ENCODE measurements around the gene MLST8. TPM values are rescaled to one million over a fixed set of nuclear protein-coding genes. Genes with fewer than 3 reads are reported as not detected.
A peak's percentile ranks its signal among the peaks of the same experiment; 100 is the strongest.

Gene MLST8
- total RNA-seq, 1 donor, result 24.2 TPM

GRCh38 chr16:2234813-2235170, 29.5 kb downstream of the MLST8 start:
- TF ChIP-seq CTCF (IDR thresholded peaks at IDR 0.05; ENCODE audit: insufficient read depth, low read depth, low read length), result no peak
- H3K4me3 ChIP-seq (ENCODE audit: low read depth, low read length), result no peak overlapping the region
- no peak for DNase-seq (ENCODE audit: low read depth)

- no peak for DNase-seq (ENCODE audit: low read depth)
- TF ChIP-seq CTCF (IDR thresholded peaks at IDR 0.05; ENCODE audit: insufficient read depth, low read depth, low read length), result no peak
- H3K4me3 ChIP-seq (ENCODE audit: low read depth, low read length), result no peak overlapping the region
Measured at GRCh38 chr16:2235234-2235651, 30.0 kb downstream of the MLST8 start.

- TF ChIP-seq CTCF (IDR thresholded peaks at IDR 0.05; ENCODE audit: insufficient read depth, low read depth, low read length), result no peak
- H3K4me3 ChIP-seq (ENCODE audit: low read depth, low read length), result no peak overlapping the region
- no peak for DNase-seq (ENCODE audit: low read depth)
Measured at GRCh38 chr16:2235695-2236336, 30.6 kb downstream of the MLST8 start.

DNA sequence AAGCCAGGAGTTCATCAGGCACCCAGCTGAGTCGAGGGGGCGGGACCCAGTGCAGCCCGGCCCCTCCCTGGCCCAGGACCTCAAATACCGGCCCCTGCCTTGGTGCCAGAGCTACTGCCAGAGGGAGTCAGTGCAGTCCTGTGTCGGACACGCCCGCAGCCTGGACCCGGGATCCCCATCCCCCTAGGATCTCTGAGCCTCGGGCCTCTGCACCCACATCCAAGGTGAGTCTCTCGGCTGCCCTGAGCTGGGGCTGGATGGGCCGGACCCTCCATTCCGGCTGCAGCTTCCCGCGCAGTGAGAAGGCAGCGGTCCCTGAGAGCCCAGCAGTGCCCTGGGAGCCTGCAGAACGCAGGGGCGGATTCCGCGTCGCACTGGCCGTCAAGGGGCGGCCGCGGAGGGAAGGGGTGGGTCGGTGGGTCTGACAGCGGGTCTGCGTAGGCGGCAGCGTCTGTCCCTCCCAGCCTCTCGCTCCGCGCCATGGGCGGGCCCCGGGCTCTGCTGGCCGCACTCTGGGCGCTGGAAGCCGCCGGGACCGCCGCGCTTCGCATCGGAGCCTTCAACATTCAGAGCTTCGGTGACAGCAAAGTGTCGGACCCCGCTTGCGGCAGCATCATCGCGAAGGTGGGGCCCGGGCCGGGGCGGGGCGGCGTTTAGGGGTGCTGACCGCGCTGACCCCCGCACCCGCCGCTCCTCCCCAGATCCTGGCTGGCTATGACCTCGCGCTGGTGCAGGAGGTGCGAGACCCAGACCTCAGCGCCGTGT, 31.3 kb downstream of the MLST8 start, which contains the start of gene DNASE1L2:
TSS of gene DNASE1L2 (plus strand) at position 108 of the 765 bp plus-strand sequence. CDS start at position 481, 373 bp downstream.
- H3K4me3 ChIP-seq (ENCODE audit: low read depth, low read length), result peak within 1 kb of the TSS; percentile 43
- peak; percentile 18 for DNase-seq (ENCODE audit: low read depth)
- TF ChIP-seq CTCF (IDR thresholded peaks at IDR 0.05; ENCODE audit: insufficient read depth, low read depth, low read length), result no peak

DNA sequence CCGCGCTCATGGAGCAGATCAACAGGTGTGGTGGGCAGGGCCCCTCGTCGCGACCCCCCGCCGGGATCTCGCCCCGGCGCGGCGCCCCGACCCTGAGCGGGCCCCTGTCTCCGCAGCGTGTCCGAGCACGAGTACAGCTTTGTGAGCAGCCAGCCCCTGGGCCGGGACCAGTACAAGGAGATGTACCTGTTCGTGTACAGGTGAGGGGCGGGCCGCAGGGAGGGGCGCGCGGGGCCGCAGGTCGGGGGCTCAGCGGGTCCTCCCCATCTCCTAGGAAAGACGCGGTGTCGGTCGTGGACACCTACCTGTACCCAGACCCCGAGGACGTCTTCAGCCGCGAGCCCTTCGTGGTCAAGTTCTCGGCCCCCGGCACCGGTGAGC, 31.8 kb downstream of the MLST8 start:
- peak overlapping the region; percentile 43 for H3K4me3 ChIP-seq (ENCODE audit: low read depth, low read length)
- no peak for DNase-seq (ENCODE audit: low read depth)
- no peak for TF ChIP-seq CTCF (IDR thresholded peaks at IDR 0.05; ENCODE audit: insufficient read depth, low read depth, low read length)

GRCh38 chr16:2237493-2238149, 32.4 kb downstream of the MLST8 start:
- TF ChIP-seq CTCF (IDR thresholded peaks at IDR 0.05; ENCODE audit: insufficient read depth, low read depth, low read length), result no peak
- no peak overlapping the region for H3K4me3 ChIP-seq (ENCODE audit: low read depth, low read length)
- DNase-seq (ENCODE audit: low read depth), result no peak
